H1 (cell line): ENCODE data around the gene NOL3. TPM values are rescaled to one million over a fixed set of nuclear protein-coding genes. Genes with fewer than 3 reads are reported as not detected.

ENCODE experiments used
- CREB1 ChIP-seq: IDR thresholded peaks from 2 replicates; pipeline ENCODE4 v1.6.1; 2012; ENCODE audit warnings: inconsistent platforms
- GABPA ChIP-seq: IDR thresholded peaks from 2 replicates; pipeline ENCODE4 v1.6.1; 2011; ENCODE audit warnings: mild to moderate bottlenecking, low read length, moderate library complexity, borderline replicate concordance; ENCODE audit not compliant: insufficient read depth
- KDM4A ChIP-seq: IDR thresholded peaks from one replicate; pipeline ENCODE4 v1.7.1; 2012; ENCODE audit warnings: low read depth, mild to moderate bottlenecking, moderate library complexity, low read length, inconsistent platforms; ENCODE audit not compliant: severe bottlenecking
- RNF2 ChIP-seq: fragments of 200-900, 300-1000 bp; sonication (generic); IDR thresholded peaks from 2 replicates; pipeline ENCODE4 v1.7.1; 2016; ENCODE audit warnings: borderline replicate concordance, low read depth, mild to moderate bottlenecking, antibody characterized with exemption, low read length; ENCODE audit not compliant: poor library complexity, severe bottlenecking; ENCODE audit errors: missing control alignments
- SRF ChIP-seq: IDR thresholded peaks from 2 replicates; pipeline ENCODE4 v1.6.1; 2011; ENCODE audit warnings: mild to moderate bottlenecking, low read depth, low read length, moderate library complexity
- TAF1 ChIP-seq: IDR thresholded peaks from 2 replicates; pipeline ENCODE4 v1.6.1; 2011; ENCODE audit warnings: mild to moderate bottlenecking, low read depth, low read length
- polyA plus RNA-seq, 7 experiments: library from polyadenylated mRNA; depleted of rRNA in 3 of 7; stranded (reverse) in 5 of 7; unstranded in 2 of 7; fragments of >200 nt in 5 of 7; fragments of 200-250 nt in 2 of 7; gene quantifications; 1 replicate in 5 of 7; 2 replicates in 1 of 7; 4 replicates in 1 of 7; pipeline versions ENCODE4 v1.2.1 to v1.2.3, GENCODE V29; 2011 to 2013; ENCODE audit warnings: missing spikeins in 2 of 7, mixed read lengths in 2 of 7
- total RNA-seq: library from RNA; stranded (reverse); fragmentation: NEBNext Ultra II Directional; extraction: Animal tissue kit (Norgen Biotek cat#: 25700); gene quantifications from 2 replicates; pipeline ENCODE4 v1.2.1, GENCODE V29; 2021

NOL3 gene
- total and polyA plus RNA-seq, 2 of the 8 experiments (the other 6 are each of a cell fraction or from before 2014, with no cell fraction given): 2.2 to 4.6 TPM

GRCh38 chr16:67184453-67184994, 14.2 kb downstream of the NOL3 start (continued):
- TF ChIP-seq CREB1 (no peak), GABPA (no peak), RNF2 (peak; percentile 71), SRF (no peak), KDM4A (peak; percentile 32), TAF1 (no peak)
